ELR (cell line): ENCODE measurements around the gene STON2.

Experiments
- DNase-seq: peaks from one replicate; pipeline ENCODE4 v3.0.0-alpha.2; 2015; ENCODE audit warnings: low read depth

STON2 gene

DNA sequence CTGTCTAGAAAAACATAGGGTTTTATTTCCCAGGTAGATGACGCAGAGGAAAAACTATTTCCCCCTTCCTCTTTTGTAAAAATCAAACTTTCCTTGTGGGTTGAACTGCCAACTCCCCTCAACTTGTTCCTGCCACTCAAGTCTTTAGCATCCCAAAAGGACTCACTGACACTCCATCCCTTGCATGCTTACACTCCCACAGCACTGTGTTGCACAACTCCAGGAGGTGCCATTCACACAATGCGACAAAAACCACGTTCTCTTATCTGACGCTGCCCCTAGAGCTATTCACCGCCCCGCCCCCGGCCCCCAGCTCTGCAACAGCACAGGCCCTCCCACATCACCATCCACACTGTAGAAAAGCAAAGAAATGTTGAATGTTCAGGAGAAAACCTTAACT, 16.9 kb upstream of the STON2 start:
- DNase-seq, result no peak

DNA sequence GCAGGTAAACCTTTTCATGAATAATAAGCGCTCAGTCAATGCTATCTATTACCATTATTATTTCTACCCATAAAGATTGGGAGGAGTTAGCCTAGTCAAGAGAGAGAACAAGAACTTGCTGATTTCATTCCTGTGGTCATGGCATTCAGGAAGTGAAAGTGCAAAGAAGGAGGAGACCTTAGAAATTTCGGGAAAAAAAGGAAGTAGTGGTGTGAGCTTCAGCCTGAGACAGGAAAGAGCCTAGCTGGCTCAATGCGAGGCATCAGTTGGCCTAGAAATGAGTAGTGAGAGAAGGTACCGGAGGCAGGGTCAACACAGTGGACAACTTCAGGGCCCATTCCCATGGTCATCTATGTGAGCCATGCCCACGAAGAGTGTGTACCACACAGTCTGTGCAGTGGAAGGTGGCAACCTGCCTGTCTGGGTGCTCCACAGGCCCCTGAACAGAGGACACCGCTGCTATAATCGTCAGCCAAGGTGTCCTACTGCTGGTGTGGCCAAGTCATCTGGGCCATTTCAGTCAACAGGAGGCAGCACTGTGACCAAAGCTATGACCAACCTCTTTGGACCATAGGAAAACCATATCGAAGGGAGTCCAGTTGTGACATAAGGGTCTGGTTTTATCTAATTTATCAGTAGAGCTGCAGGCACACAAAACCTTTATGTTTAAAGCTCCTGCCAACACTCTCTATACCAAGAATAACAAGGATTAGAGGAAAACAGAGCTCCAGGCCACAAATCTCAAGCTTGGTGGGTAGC, 16.2 kb upstream of the STON2 start:
- no peak for DNase-seq

DNA sequence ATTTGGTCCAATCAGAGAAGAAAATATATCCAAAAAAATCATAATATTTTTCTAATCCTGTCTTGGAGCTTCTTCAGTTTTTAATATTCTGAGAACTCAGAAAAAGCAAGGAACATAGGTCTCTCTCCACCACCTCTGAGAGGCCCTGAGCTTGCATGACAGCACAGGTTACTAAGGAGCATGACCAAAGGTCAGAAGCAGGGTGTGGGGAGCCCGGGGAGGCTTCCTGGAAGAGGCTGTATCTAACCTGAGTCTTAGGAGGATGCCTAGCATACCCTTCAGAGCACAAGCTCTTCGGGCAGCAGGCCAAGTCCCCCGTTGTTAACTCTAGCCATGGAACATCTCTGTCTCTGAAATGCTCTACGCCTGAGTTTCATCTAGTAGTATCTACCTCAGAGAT, 15.7 kb upstream of the STON2 start:
- no peak for DNase-seq

GRCh38 chr14:81414123-81414522, 14.0 kb upstream of the STON2 start:
- DNase-seq, result no peak

DNA sequence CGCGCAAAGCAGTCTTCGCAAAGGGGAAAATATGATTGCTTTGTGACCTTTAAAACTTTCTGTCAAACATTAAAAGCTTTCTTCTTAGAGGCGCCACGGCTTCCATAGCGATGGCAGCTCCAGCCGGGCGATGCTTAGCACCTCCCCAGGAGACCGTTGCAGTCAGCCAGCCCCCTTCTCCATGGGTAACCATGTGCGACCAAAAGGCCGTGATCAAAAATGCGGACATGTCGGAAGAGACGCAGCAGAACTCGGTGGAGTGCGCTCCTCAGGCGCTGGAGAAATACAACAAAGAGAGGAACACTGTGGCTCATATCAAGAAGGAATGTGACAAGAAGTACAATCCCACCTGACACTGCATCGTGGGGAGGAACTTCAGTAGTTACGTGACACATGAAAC, 12.7 kb upstream of the STON2 start:
- no peak for DNase-seq

- DNase-seq, result no peak
Observed at GRCh38 chr14:81408595-81408994, 8.5 kb upstream of the STON2 start.

DNA sequence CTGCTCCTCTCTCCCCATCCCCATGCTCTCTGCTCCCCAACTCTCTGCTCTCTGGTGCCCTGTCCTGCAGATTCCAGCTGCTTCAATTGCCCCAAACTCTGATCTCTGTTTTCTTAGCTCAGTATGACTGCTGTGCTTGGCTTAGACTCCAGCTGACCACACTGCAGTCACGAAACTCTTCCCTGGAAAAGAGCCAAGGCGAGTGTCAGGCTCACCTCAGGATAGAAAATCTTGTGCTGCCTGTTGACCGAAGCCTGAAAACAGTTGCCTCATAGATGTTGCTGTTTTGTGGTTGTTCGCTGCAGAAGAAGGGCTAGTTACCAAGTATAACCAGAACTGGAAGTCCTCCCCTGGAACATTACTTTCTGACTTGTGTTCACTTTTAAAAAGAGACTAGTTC, 6.7 kb upstream of the STON2 start:
- no peak for DNase-seq

DNA sequence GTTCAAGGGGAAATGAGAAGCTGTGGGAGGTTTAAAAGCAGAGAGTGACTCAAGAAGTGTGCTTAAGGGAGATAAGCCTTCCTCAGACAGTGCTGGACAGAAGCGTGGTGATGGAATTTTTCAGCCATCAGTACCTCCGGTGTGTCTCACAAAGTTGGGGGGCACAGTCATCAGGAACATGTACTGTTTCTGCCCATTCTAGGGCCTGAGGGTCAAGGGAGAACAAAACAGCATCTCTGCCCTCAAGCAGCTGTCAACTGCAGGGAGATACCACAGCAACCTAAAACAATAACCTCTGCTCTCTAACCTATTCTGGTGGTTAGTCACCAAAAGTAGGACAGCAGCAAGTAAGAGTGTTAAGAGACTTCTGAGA, 2.0 kb upstream of the STON2 start:
- DNase-seq, result peak; percentile 28

GRCh38 chr14:81401420-81402122, 1.4 kb upstream of the STON2 start:
- peak; percentile 88 for DNase-seq

DNA sequence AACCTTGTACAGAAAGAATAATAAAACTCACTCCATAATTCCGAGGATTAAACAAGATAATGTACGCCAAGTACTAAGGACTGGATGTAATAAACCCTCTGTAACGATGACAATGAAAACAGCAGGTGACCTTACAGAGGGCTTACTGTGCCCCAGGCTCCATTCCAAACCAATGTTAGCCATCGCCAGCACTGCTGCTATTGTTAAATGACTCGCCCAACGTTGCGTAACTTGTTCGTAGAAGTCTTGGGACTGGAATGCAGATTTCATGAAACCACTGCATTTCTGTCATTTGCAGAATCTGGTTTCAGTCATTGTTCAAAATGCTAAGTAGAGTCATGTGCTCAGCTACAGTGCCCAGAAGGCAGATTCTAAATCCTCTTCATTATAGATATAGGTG, 728 bp upstream of the STON2 start:
- peak; percentile 89 for DNase-seq

GRCh38 chr14:81398196-81398891, 1.8 kb downstream of the STON2 start:
- DNase-seq, result no peak

- DNase-seq, result peak; percentile 23
Observed at GRCh38 chr14:81396113-81396512, 4.0 kb downstream of the STON2 start.

GRCh38 chr14:81394739-81395138, 5.4 kb downstream of the STON2 start:
- DNase-seq, result no peak

- no peak for DNase-seq
Observed at GRCh38 chr14:81392976-81393643, 7.0 kb downstream of the STON2 start.

GRCh38 chr14:81392052-81392451, 8.1 kb downstream of the STON2 start:
- no peak for DNase-seq

DNA sequence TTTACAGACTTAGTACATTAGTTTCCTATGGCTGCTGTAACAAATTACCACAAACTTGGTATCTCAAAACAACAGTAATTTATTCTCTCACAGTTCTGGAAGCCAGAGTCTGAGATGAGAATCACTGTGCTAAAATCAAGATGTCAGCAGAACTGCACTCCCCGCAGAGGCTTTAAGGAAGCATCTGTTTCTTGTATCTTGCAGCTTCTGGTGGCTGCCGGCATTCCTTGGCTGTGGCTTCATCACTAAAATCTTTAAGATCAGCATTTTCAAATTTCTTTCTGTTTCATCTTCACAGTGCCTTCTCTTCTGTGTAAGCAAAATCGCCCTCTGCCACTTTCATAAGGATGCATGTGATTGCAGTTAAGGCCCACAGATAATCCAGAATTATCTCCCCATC, 9.4 kb downstream of the STON2 start:
- DNase-seq, result no peak

DNA sequence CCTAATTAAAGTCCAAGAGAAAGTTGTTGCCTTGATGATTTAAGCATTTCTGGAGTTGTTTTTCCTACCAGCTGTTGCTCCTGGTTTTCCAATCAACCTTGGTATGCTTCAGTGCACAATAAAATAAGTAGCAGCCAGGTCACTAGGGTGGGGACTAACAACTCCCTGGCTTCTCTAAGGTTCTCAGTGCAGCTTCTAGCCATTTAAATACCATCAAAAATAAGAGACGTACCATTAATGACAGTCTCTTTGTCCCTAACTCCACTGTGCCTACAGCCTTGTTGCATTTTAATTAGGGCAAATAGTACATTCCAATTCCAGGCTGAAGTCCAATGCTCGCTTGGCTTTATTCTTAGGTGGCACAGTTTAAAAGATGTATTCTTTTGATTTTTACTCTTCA, 11.8 kb downstream of the STON2 start:
- DNase-seq, result no peak

- DNase-seq, result no peak
Observed at GRCh38 chr14:81386290-81386745, 13.8 kb downstream of the STON2 start.

DNA sequence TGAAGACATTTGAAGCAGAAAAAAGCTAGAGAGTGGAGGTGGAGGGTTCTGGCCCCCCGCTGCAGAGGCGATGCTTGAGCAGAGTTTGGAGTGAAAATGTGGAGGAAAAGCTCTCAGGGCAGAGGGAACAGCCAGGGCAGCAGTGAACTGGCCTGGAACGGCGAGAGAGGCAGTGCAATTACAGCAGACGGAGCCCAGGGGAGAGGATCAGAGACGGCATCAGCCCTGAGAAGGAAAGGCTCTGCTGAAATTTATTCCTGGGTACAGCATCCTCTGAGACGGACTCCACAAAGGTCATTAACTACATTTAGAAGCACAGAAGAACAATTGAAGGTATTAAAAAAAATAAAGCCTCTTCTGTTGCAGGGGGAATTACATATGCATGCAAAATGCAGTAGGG, 14.2 kb downstream of the STON2 start:
- no peak for DNase-seq

DNA sequence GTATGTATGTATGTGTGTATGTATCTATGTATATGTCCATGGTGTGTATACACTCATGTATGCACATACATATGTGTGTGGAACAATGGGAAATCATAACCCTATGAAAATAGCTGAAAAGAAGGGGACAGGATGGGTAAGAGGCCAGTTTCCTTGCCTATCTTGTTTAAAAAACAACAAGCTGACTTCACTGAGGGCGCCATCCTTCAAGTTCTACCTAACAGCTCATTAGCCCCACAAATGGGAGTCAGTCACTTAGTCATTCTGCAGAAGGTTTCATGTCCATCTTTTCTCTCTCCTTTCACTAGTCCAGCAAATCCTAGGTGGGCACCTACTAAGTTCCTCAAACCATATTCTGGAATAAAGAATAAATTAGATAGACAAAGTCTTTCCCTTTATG, 14.7 kb downstream of the STON2 start:
- no peak for DNase-seq

DNA sequence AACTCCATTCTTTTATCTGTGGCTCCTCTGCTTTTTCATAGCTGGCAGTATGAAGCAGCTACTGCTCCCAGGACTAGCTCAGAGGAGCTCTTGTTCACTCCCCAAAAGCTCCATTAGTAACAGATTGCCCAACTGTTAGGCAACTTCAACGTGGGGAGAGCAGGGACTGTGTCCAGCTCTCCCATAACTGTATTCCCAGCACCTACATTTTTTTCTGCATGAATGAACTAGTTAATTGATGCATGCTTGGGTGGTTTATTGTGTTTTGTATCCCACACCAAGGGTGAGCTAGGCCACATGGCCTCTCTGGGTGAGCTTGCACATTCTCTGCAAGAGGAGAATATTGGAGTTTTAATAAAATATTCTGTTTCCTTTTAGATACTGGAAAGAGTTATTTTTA, 15.2 kb downstream of the STON2 start:
- DNase-seq, result no peak

GRCh38 chr14:81382517-81383225, 17.5 kb downstream of the STON2 start:
- no peak for DNase-seq
